MM.1S (cell line): ENCODE data around the gene MPZL1.

Experiments
- EZH2 ChIP-seq: fragments of 300-600 bp; sonication (generic); optimal IDR thresholded peaks from 2 replicates; pipeline ENCODE3; 2017; ENCODE audit warnings: low read depth, mild to moderate bottlenecking, antibody characterized with exemption, low read length, mixed read lengths
- EZH2phosphoT487 ChIP-seq: fragments of 300-600 bp; sonication (generic); IDR thresholded peaks from 2 replicates; pipeline ENCODE4 v1.6.1; 2018; ENCODE audit warnings: antibody characterized with exemption, low read length
- TF ChIP-seq, protein P1 (sequence below): fragments of 300-600 bp; sonication (generic); IDR thresholded peaks from 2 replicates; pipeline ENCODE4 v1.5.1; 2016; ENCODE audit warnings: antibody characterized with exemption, low read length, mixed read lengths

- TF ChIP-seq, protein P1, sequence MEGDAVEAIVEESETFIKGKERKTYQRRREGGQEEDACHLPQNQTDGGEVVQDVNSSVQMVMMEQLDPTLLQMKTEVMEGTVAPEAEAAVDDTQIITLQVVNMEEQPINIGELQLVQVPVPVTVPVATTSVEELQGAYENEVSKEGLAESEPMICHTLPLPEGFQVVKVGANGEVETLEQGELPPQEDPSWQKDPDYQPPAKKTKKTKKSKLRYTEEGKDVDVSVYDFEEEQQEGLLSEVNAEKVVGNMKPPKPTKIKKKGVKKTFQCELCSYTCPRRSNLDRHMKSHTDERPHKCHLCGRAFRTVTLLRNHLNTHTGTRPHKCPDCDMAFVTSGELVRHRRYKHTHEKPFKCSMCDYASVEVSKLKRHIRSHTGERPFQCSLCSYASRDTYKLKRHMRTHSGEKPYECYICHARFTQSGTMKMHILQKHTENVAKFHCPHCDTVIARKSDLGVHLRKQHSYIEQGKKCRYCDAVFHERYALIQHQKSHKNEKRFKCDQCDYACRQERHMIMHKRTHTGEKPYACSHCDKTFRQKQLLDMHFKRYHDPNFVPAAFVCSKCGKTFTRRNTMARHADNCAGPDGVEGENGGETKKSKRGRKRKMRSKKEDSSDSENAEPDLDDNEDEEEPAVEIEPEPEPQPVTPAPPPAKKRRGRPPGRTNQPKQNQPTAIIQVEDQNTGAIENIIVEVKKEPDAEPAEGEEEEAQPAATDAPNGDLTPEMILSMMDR, result no peak
- TF ChIP-seq EZH2phosphoT487, result no peak
- TF ChIP-seq EZH2, result no peak
Observed at GRCh38 chr1:167784876-167785550, 63.2 kb downstream of the MPZL1 start.
